Mammary microvascular endothelial cell (primary cell): ENCODE measurements around the gene CTCFL. TPM values are rescaled to one million over a fixed set of nuclear protein-coding genes. Genes with fewer than 3 reads are reported as not detected.

Experiments used
- total RNA-seq: library from RNA; depleted of rRNA; stranded (reverse); fragments of >200 nt; gene quantifications from 2 replicates; pipeline ENCODE4 v1.2.3, GENCODE V29; 2015

The CTCFL gene
- not detected in 2 replicates for total RNA-seq

GRCh38 chr20:57524511-57525176 lies at the start of gene CTCFL:
CTCFL (minus strand) TSS chr20:57525140; CDS start chr20:57524205, 935 bp downstream.

GRCh38 chr20:57560554-57561355 lies 35.8 kb upstream of the CTCFL start, which contains the start of gene PCK1:
PCK1 (plus strand) TSS chr20:57561110; CDS start chr20:57561412, 302 bp downstream.

Other genes with a start within 250 kb of the CTCFL start
- gene SPO11, start 195.3 kb downstream of the CTCFL start, total RNA-seq: not detected in 2 replicates
- 30.3 and 38.2 TPM in 2 replicates for gene RAE1, start 173.9 kb downstream of the CTCFL start, total RNA-seq
- 35.5 and 40.7 TPM in 2 replicates for gene RBM38, start 133.7 kb downstream of the CTCFL start, total RNA-seq
- not detected in 2 replicates for gene PCK1, start 36.0 kb upstream of the CTCFL start, total RNA-seq
- 0.10 TPM in 1 of 2 replicates, not detected in the other for gene ZBP1, start 95.3 kb upstream of the CTCFL start, total RNA-seq
- gene PMEPA1, start 184.9 kb upstream of the CTCFL start, total RNA-seq: 0.20 and 0.73 TPM in 2 replicates